ENCODE data around the gene PCBP3.

- TF ChIP-seq GATA2 (IDR thresholded peaks at IDR 0.05; ENCODE audit: low read depth, low read length) (no peak), GATA3 (IDR thresholded peaks at IDR 0.05; ENCODE audit: low read depth, low read length) (no peak)
Observed at GRCh38 chr21:45745256-45745655, 101.7 kb downstream of the PCBP3 start.
